WTC11 (cell line): ENCODE data around the gene RIPOR2. TPM values are rescaled to one million over a fixed set of nuclear protein-coding genes. Genes with fewer than 3 reads are reported as not detected.

Experiments used
- ATAC-seq: fragments of 200-7000 bp; cut with Tn5 transposase; 2 replicates; pipeline ENCODE4 v1.10.0; 2021; ENCODE audit warnings: mild to moderate bottlenecking, moderate library complexity
- CTCF ChIA-PET: fragments of 300-600 bp; sonication (Branson Sonifier 250); formaldehyde crosslinking; loops from one replicate; lab custom pipeline; 2021; ENCODE audit warnings: antibody characterized with exemption; lab: Charles Lee
- POLR2A ChIA-PET: fragments of 350-600 bp; sonication (Branson Sonifier 250); formaldehyde crosslinking; loops from one replicate; lab custom pipeline; 2021; ENCODE audit warnings: antibody characterized with exemption; lab: Charles Lee
- DNase-seq: peaks from one replicate; pipeline ENCODE4 v3.0.0; 2021; ENCODE audit warnings: low spot score
- H3K27ac Mint-ChIP-seq: 2 replicates; pipeline ENCODE4 v1.8.0; 2021; ENCODE audit warnings: mixed read lengths
- H3K27me3 Mint-ChIP-seq: 2 replicates; pipeline ENCODE4 v1.8.0; 2021; ENCODE audit warnings: low read depth, mild to moderate bottlenecking, moderate library complexity, mixed read lengths
- H3K36me3 Mint-ChIP-seq: 2 replicates; pipeline ENCODE4 v1.8.0; 2021; ENCODE audit warnings: mixed read lengths
- H3K4me1 Mint-ChIP-seq: 2 replicates; pipeline ENCODE4 v1.8.0; 2022; ENCODE audit warnings: mixed read lengths
- H3K4me3 Mint-ChIP-seq: 2 replicates; pipeline ENCODE4 v1.8.0; 2021; ENCODE audit warnings: mild to moderate bottlenecking, moderate library complexity, mixed read lengths
- H3K9me3 Mint-ChIP-seq: 2 replicates; pipeline ENCODE4 v1.8.0; 2021; ENCODE audit warnings: mixed read lengths
- ARID4B ChIP-seq: sonication (generic); formaldehyde crosslinking; IDR thresholded peaks from 2 replicates; pipeline ENCODE4 v1.8.0; 2023; ENCODE audit warnings: missing genetic modification reagents, mild to moderate bottlenecking, borderline replicate concordance
- ATF3 ChIP-seq: sonication (generic); formaldehyde crosslinking; conservative IDR thresholded peaks from 2 replicates; pipeline ENCODE4 v1.8.1; 2022; ENCODE audit warnings: mild to moderate bottlenecking, missing genetic modification reagents
- CDX4 ChIP-seq: fragments of 250-450 bp; sonication (Bioruptor Pico); IDR thresholded peaks from 2 replicates; pipeline ENCODE4 v1.9.0; 2021; ENCODE audit warnings: moderate library complexity, mild to moderate bottlenecking, inconsistent platforms, borderline replicate concordance
- CREM ChIP-seq: sonication (generic); formaldehyde crosslinking; IDR thresholded peaks from 2 replicates; pipeline ENCODE4 v1.8.1; 2022; ENCODE audit warnings: mild to moderate bottlenecking, missing genetic modification reagents, moderate library complexity
- E2F1 ChIP-seq: sonication (generic); formaldehyde crosslinking; IDR thresholded peaks from 2 replicates; pipeline ENCODE4 v1.8.0; 2022; ENCODE audit warnings: mild to moderate bottlenecking, missing genetic modification reagents
- EMX1 ChIP-seq: fragments of 250-450 bp; sonication (Bioruptor Pico); IDR thresholded peaks from 2 replicates; pipeline ENCODE4 v1.8.0; 2021; ENCODE audit warnings: mild to moderate bottlenecking
- FOXK1 ChIP-seq: sonication (generic); formaldehyde crosslinking; IDR thresholded peaks from 2 replicates; pipeline ENCODE4 v1.8.0; 2022; ENCODE audit warnings: mild to moderate bottlenecking, moderate library complexity, missing genetic modification reagents
- FOXP1 ChIP-seq: sonication (generic); formaldehyde crosslinking; IDR thresholded peaks from 2 replicates; pipeline ENCODE4 v1.8.0; 2022; ENCODE audit warnings: missing genetic modification reagents, mild to moderate bottlenecking, moderate library complexity, borderline replicate concordance
- GRHL2 ChIP-seq: fragments of 250-450 bp; sonication (Bioruptor Pico); IDR thresholded peaks from 2 replicates; pipeline ENCODE4 v1.8.0; 2022; ENCODE audit warnings: mild to moderate bottlenecking, moderate library complexity; ENCODE audit not compliant: insufficient replicate concordance, severe bottlenecking
- IRF2 ChIP-seq: sonication (generic); formaldehyde crosslinking; IDR thresholded peaks from 2 replicates; pipeline ENCODE4 v1.8.0; 2022; ENCODE audit warnings: low read depth, missing genetic modification reagents, borderline replicate concordance
- JUN ChIP-seq: sonication (generic); formaldehyde crosslinking; IDR thresholded peaks from 2 replicates; pipeline ENCODE4 v1.8.0; 2023; ENCODE audit warnings: mild to moderate bottlenecking, missing genetic modification reagents
- KAT7 ChIP-seq: sonication (generic); formaldehyde crosslinking; IDR thresholded peaks from 2 replicates; pipeline ENCODE4 v1.8.1; 2023; ENCODE audit warnings: missing genetic modification reagents, mild to moderate bottlenecking, borderline replicate concordance
- MYBL2 ChIP-seq: sonication (generic); formaldehyde crosslinking; IDR thresholded peaks from 2 replicates; pipeline ENCODE4 v1.8.1; 2023; ENCODE audit warnings: mild to moderate bottlenecking, moderate library complexity, missing genetic modification reagents
- NFE2L1 ChIP-seq: sonication (generic); formaldehyde crosslinking; IDR thresholded peaks from 2 replicates; pipeline ENCODE4 v1.8.1; 2023; ENCODE audit warnings: missing genetic modification reagents
- SMAD4 ChIP-seq: sonication (generic); formaldehyde crosslinking; IDR thresholded peaks from 2 replicates; pipeline ENCODE4 v1.8.0; 2022; ENCODE audit warnings: mild to moderate bottlenecking, missing genetic modification reagents
- ZNF138 ChIP-seq: sonication (generic); formaldehyde crosslinking; conservative IDR thresholded peaks from 2 replicates; pipeline ENCODE4 v1.8.1; 2022; ENCODE audit warnings: mild to moderate bottlenecking, moderate library complexity, missing genetic modification reagents
- ZNF416 ChIP-seq: fragments of 250-450 bp; sonication (Bioruptor Pico); IDR thresholded peaks from 2 replicates; pipeline ENCODE4 v1.9.0; 2021; ENCODE audit warnings: mild to moderate bottlenecking, inconsistent platforms
- ZNF423 ChIP-seq: fragments of 250-450 bp; sonication (Bioruptor Pico); IDR thresholded peaks from 2 replicates; pipeline ENCODE4 v2.1.2; 2022; ENCODE audit warnings: mild to moderate bottlenecking, moderate library complexity
- ZNF512 ChIP-seq: sonication (generic); formaldehyde crosslinking; IDR thresholded peaks from 2 replicates; pipeline ENCODE4 v1.8.1; 2022; ENCODE audit warnings: missing genetic modification reagents, borderline replicate concordance
- total RNA-seq: library from RNA; stranded (reverse); gene quantifications from 3 replicates; pipeline ENCODE4 v1.2.3, GENCODE V29; 2021

Gene RIPOR2
- total RNA-seq, 1 experiment from 2014 or later = 13.5 TPM

GRCh38 chr6:24908650-24909035 lies 27.1 kb downstream of the RIPOR2 start:
- Mint-ChIP-seq H3K4me1 (peaks cover 34% of the 10 kb centered on the region), H3K36me3 (no peaks in the 10 kb centered on the region), H3K4me3 (no peak overlapping the region), H3K27me3 (peaks cover 51% of the 10 kb centered on the region), H3K9me3 (no peaks in the 10 kb centered on the region), H3K27ac (no peak overlapping the region)
- no peak for DNase-seq
- ChIA-PET CTCF (interaction anchor here (1.7 to 4.9 kb wide), 5 partner anchors 11 to 109 kb away, joined by 6 to 59 read pairs (median 34); partner anchors contain the start of gene RIPOR2), POLR2A (interaction anchor here (0.7 kb wide), 1 partner anchor 74 kb away, joined by 3 read pairs; no protein-coding TSS in a partner anchor)
- TF ChIP-seq GRHL2 (CRISPR knock-in tag) (no peak), SMAD4 (CRISPR knock-in tag) (no peak), E2F1 (CRISPR knock-in tag) (no peak), ZNF512 (no peak), KAT7 (no peak), FOXP1 (CRISPR knock-in tag) (no peak), ZNF416 (CRISPR knock-in tag) (no peak), JUN (no peak), IRF2 (CRISPR knock-in tag) (no peak), CREM (CRISPR knock-in tag) (no peak), ARID4B (no peak), MYBL2 (CRISPR knock-in tag) (no peak), EMX1 (CRISPR knock-in tag) (no peak), ATF3 (CRISPR knock-in tag) (no peak), ZNF423 (CRISPR knock-in tag) (no peak), CDX4 (CRISPR knock-in tag) (no peak), NFE2L1 (CRISPR knock-in tag) (no peak), FOXK1 (no peak), ZNF138 (CRISPR knock-in tag) (no peak)
- no peak for ATAC-seq
